ENCODE measurements around the gene INAVA.
"Not testable (repeated sequence)": the region's sequence is repeated elsewhere in the genome, so short reads cannot be mapped to it uniquely, and the experiment has no call there.

Gene INAVA

GRCh38 chr1:200899954-200900867 lies 5.5 kb downstream of the INAVA start:
- no peak for DNase-seq

DNA sequence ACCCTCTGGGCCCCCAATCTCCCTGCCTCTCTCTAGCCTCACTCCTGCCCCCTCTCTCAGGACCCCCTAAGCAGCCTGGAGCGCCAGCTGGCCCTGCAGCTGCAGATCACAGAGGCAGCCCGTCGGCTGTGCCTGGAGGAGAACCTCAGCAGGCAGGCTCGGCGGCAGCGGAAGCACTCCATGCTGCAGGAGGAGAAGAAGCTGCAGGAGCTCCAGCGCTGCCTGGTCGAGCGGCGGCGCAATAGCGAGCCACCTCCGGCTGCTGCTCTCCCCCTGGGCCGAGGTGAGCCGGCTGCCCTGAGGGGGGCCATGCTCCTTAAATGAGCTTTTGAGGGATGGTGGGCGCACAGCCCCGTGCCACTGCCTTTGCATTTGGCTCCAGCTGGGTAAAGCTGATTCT lies 6.2 kb downstream of the INAVA start:
- DNase-seq: peak in 1 of 2 experiments; percentile 34

- DNase-seq: no peak
These were observed 6.7 kb downstream of the INAVA start for GRCh38 chr1:200901350-200901749.

DNA sequence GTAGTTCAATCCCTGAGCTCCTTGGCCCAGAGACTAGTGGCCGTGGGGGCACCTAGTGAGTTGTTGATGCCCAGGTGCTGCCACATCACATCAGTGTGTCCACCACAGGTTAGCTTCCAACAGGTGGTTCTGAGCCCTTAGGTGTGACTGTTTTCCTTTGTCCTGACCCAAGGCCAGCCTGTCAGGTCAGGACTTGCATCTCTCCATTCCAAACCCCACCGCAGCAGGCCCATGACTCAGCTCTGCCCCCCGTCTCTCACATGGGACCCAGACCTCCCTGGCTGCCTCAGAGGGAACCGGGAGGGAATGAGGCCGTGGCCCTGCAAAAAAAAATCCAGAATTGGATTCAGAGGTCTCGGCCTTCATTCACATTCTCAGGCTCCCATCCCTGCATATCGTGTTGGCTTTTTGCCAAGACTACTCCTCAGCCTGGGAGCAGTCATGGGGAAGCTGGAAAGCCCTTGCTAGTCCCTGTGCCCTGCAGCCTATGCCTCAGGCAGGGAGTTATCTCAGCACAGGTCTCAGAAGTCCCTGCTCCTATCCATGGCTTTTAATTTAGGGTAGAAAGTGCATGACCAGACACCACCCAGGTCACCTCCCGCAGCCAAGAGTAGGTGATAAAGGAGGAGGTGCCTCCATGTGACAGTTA lies 7.2 kb downstream of the INAVA start:
- peak; percentile 7 to 12 for DNase-seq

- DNase-seq: no peak
These were observed 9.1 kb downstream of the INAVA start for GRCh38 chr1:200903793-200904192.

DNA sequence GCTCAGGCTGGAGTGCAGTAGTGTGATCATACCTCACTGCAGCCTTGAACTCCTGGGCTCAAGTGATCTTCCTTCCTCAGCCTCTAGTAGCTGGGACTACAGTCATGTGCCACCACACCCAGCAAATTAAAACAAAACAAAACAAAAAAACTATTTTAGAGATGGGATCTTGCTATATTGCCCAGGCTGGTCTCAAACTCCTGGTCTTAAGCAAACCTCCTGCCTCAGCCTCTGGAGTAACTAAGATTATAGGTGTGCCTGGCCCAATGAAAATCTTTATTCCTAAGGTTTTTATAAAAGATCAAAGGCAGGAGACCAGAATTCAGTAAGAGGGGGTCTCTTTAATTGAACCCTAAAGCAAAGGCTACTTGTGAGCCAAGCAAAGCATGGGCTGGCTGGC lies 10.1 kb downstream of the INAVA start:
- no peak for DNase-seq

GRCh38 chr1:200905411-200906052 lies 10.8 kb downstream of the INAVA start:
- no peak for DNase-seq

GRCh38 chr1:200906491-200906890 lies 11.8 kb downstream of the INAVA start:
- DNase-seq: no peak

- no peak for DNase-seq
These were observed 13.0 kb downstream of the INAVA start for GRCh38 chr1:200907611-200908097.

DNA sequence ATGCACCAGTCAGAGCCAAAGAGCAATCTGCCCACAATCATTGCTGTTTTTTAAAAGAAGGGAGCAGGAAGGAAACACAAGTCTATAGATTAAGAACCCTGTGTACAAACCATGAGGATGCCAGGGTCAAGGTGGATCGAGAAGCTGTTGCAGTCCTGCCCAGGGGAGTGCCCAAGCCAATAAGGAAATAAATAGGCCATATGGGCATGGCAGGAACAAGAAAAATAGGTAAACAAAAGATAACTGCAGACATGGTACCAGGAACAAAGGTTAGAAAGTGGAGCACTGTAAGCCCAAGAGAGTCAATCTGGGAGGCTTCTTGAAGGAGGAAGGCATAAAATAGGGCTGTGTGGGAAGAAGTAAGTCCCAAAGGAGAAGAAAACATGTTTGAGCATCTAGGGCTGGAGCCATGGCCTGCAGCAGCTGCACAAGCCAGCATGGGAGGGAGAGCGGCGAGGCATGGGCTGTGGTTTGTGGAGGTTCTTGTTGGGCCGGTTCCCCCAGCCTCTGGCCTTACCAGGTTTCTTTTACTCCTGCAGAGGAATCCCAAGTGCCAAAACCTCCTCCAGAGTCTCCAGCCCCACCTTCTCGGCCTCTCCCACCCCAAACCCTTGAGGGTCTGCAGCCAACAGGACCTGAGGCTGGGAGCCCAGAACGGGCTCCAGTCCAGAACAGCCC lies 13.6 kb downstream of the INAVA start:
- DNase-seq: no peak

DNA sequence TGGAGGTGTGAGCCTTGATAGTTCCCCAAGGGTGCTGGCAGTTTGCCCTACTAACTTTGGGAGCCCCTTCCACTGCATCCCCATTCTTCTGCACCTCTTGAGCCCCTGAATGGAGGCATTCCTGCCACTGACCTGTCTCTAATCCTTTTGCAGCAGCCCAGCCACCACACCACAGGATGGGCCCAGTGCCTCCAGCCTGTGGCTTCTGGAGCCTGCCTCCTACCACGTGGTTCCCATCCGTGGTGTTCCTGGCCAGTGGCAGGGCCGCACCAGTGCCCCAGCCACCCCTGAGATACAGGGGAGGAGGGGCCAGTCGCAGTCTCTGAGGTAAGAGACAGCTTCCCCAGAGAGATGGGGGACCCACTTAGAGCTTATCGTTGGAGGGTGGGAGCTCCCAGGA lies 14.4 kb downstream of the INAVA start:
- no peak for DNase-seq

DNA sequence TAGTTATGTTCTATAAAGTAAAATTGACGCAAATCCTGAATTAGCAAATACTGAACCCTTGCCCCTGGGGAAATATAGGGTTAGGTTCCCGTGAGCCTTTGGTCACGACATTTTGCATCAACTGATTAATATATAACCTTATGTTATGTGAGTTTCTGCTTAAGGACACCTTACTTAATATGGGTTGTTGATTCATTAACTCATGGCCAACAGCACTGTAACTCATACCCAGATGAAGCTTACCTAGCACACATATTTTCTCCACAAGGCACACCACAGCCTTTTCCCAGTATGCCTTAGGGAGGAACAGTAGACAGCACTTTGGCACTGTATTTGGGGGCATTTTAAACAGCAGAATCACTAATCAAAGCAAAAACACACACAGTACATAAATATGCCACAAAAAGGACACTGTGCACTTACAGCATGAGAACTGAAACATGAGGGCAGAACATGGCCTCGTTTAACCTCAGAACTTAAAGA lies 15.1 kb downstream of the INAVA start:
- DNase-seq: no peak

- no peak for DNase-seq
These were observed 16.7 kb downstream of the INAVA start for GRCh38 chr1:200911361-200911760.

GRCh38 chr1:200911936-200912335 lies 17.2 kb downstream of the INAVA start:
- DNase-seq: not testable (repeated sequence)

GRCh38 chr1:200912737-200913407 lies 18.2 kb downstream of the INAVA start:
- no peak for DNase-seq

- no peak for DNase-seq
These were observed 21.5 kb downstream of the INAVA start for GRCh38 chr1:200916152-200916551.

DNA sequence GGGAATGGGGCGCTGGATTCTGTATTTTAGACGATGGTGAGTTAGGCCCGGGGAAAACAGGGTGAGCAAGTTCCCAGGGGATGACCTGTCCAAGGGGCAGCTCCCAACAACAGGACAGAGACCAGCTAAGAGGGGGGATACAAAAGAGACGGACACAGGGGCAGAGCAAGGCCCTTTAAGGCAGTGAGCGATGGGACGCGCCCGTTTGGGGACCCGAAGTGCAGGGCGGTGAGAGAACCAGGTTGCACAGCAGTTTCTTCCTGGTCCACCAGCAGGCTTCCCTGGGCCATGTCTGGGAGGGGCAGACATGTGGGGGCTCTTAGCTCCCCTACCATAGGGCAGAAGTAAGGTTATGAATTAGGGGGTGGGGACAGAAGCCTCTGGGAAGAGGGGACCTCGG lies 22.0 kb downstream of the INAVA start:
- no peak for DNase-seq

DNA sequence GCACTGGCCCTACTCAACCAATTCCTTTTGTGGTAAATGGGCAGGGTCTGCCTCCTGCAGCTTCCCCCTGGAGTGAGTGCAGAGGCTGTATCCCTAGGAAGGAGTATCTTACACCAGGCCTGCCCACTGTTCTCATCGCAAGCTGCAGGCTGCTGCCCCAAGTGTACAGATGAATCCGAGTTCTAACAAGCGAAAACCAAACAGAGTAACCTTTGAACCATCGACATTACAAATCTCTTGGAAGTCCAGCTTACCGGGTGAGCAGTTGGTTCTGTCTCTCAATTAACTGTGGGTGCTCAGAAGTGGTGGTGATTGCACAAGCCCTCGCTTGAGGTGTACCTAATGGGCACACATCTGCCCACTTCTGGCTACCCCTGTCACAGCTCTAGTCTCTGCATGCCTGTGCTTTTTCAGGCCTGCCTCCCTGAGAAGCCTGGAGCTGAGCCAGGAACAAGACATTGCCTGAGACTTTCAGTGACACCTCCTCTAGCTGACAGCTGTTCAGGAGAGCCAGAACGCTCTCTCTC lies 22.7 kb downstream of the INAVA start:
- peak in 1 of 2 experiments; percentile 25 for DNase-seq

DNA sequence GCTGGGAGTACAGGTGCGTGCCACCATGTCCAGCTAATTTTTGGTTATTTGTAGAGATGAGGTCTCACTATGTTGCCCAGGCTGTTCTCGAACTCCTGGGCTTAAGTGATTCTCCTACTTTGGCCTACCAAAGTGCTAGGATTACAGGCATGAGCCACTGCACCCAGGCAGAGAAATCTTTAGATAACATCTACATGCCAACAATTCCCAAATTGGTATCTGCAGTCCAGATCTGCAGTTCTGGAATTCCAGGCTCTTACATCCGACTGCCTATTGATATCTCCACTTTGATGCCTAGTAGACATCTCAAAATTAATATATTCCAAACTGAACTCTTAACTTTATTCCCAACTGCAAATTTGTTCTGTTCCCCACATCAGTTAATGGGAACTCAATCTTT lies 23.3 kb downstream of the INAVA start:
- no peak for DNase-seq

- no peak for DNase-seq
These were observed 24.7 kb downstream of the INAVA start for GRCh38 chr1:200919386-200919785.

- no peak for DNase-seq
These were observed 26.9 kb downstream of the INAVA start for GRCh38 chr1:200921571-200922110.

DNA sequence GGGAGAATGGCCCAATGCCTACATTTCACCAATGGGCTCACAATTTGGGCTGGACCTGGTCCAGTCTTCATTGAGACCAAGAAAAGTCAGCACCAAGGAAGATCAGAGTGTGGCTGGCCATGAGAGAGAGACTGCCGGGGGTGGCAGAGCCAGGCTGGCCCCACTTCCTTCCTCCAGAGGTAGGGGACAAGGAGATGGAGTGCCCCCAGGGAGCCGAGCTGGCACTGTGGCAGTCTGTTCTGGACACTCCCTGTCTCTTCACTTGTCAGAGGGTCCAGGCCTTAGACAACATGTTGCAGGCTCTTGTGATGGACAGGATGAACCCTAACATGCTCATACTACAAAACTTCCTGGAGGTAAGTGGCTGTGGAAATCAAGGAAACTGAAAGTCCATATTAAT lies 27.7 kb downstream of the INAVA start:
- no peak for DNase-seq
